Eye (tissue), 1 donor: ENCODE measurements around the gene CYB561D2.

ENCODE experiments used
- DNase-seq: peaks from one replicate; pipeline ENCODE4 v3.0.0-alpha.2; 2015

Gene CYB561D2

DNA sequence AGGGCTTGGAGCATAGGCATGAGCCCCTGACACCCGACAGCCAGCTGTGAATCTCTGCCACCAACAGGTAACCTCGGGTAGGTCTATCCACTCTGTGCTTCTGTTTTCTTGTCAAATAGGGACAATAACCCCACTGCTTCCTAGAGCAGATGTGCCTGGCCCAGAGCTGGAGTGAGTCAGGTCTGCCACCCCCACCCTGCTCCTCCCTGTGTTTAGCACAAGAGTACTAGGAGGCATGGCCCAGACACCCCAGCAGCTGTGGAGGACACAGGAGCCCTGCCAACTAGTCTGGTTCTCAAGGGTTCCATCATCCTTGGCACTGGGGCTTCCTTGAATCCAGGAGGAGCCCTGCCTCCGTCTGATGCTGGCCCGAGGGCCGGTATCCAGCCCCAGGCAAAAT, 42.4 kb downstream of the CYB561D2 start:
- no peak for DNase-seq

DNA sequence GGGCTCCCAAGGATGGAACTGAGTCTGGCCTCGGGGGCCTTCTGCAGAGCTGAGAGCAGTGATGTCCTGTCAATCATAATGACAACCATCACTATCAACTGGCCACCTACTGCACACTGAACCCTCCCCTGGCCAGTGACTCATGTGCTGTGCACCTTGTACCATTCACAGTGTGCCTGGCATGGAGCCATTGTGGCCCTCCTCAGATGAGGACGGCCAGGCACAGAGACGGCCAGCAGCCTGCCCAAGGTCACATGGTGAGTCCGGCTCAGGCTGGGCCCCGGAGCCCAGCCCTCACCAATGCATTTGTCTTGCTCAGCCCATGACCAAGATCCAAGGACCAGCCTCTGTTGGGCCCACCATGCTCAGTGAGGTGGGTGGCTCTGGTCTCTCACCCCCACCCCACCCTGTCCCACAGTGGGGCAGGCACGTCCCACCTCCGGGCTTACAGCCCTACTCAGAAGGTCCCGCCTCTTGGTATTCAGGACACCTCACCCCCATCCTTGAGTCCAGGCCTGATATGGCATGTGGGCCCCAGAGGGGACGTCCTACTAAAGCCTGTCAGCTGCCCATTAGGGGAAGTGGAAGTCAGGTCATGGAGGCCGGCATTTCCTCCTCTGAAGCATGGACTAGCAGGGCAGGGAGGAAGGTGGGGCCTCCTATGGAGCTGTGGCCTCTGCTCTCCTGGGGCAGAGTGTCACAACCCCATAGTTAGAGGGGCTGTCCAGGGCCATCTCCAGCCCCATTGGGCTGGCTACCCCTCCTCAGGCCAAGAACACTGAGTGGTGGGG, 44.6 kb downstream of the CYB561D2 start:
- DNase-seq, result no peak

DNA sequence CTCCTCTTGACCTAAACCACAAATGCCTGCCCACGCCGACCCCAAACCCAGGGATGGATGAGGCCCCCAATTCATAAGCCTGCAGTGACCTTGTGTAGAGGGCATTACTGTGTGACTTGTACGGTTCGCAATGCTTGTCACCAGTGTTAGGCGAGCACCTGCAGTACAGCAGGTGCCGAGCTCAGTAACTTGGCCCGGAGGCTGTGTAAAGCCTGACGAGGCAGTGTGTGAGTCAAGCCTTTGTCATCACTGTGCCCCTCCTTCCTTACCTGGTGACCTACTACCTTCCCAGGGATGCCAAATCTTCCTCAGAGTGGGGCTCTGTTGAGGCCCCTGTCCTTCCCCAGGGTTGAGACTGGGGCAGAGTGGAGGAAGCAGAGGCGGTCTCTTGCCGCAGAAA, 45.8 kb downstream of the CYB561D2 start:
- no peak for DNase-seq

DNA sequence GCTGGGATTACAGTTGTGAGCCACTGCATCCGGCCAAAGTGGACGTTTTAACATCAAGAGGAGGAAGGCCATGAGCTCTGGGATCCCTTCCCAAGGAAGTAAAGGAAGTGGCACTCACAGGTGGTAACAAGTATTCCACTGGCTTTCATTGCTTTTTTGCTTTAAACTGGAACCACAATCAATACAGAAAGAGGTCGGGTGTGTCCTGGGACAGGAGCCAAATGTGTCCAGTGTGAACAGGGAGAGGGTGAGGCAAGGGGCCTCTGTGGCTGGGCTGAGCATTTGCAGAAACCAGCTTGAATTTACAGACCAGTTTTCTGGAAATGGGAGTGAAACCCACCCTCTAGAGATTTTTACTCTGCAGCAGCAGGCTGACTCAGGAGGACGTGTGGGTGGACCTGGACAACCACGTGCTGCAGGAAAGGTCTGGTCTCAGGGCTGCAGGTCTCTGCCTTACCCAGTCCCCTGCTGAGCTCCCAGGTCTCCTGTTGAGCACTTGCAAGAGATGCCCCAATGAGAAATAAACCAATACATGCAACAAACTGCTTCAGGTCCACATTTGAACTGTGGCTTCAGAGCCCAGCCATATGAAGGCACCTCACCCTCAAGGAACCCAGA, 51.4 kb downstream of the CYB561D2 start:
- DNase-seq, result no peak
